Measurements from ENCODE around the gene ZNF175. TPM values are rescaled to one million over a fixed set of nuclear protein-coding genes. Genes with fewer than 3 reads are reported as not detected.

The ZNF175 gene
- total RNA-seq, 2 experiments from 2014 or later = 6.6 to 8.0 TPM

Other genes with a start within 250 kb of the ZNF175 start
- gene VSIG10L, start 229.1 kb upstream of the ZNF175 start, total RNA-seq = 1 to 10 TPM; 3.6 to 3.7 TPM
- 100 to 1,000 TPM; 151 to 162 TPM for gene ETFB, start 204.9 kb upstream of the ZNF175 start, total RNA-seq
- gene CLDND2, start 202.3 kb upstream of the ZNF175 start, total RNA-seq = 1 to 10 TPM; 5.0 to 5.4 TPM
- gene NKG7, start 198.6 kb upstream of the ZNF175 start, total RNA-seq = 100 to 1,000 TPM; 258 to 283 TPM
- 1 to 10 TPM; 1.4 to 2.6 TPM for gene LIM2, start 183.3 kb upstream of the ZNF175 start, total RNA-seq
- gene C19orf84, start 180.7 kb upstream of the ZNF175 start, total RNA-seq = not detected
- under 1 TPM in 1 of 2 experiments, not detected in 1; 0.32 TPM for gene SIGLEC10, start 153.6 kb upstream of the ZNF175 start, total RNA-seq
- not detected for gene SIGLEC8, start 112.8 kb upstream of the ZNF175 start, total RNA-seq
- gene CEACAM18, start 92.7 kb upstream of the ZNF175 start, total RNA-seq = not detected
- under 1 TPM; 0.34 to 0.43 TPM for gene SIGLEC12, start 69.5 kb upstream of the ZNF175 start, total RNA-seq
- not detected for gene SIGLEC6, start 39.6 kb upstream of the ZNF175 start, total RNA-seq
- gene SIGLEC5, start 59.1 kb downstream of the ZNF175 start, total RNA-seq = not detected
- not detected for gene SIGLEC14, start 75.5 kb downstream of the ZNF175 start, total RNA-seq
- gene SPACA6, start 122.0 kb downstream of the ZNF175 start, total RNA-seq = 1 to 10 TPM; 2.4 to 4.6 TPM
- not detected for gene HAS1, start 152.7 kb downstream of the ZNF175 start, total RNA-seq
- not detected for gene FPR1, start 180.6 kb downstream of the ZNF175 start, total RNA-seq
- gene FPR2, start 189.9 kb downstream of the ZNF175 start, total RNA-seq = not detected
- gene FPR3, start 223.9 kb downstream of the ZNF175 start, total RNA-seq = not detected